ENCODE measurements around the gene SLC16A10. TPM values are rescaled to one million over a fixed set of nuclear protein-coding genes. Genes with fewer than 3 reads are reported as not detected.

SLC16A10 gene
- total and polyA plus RNA-seq, 2 of the 13 experiments (the other 11 are each of a cell fraction or from before 2014, with no cell fraction given) = 8.2 to 20.1 TPM

DNA sequence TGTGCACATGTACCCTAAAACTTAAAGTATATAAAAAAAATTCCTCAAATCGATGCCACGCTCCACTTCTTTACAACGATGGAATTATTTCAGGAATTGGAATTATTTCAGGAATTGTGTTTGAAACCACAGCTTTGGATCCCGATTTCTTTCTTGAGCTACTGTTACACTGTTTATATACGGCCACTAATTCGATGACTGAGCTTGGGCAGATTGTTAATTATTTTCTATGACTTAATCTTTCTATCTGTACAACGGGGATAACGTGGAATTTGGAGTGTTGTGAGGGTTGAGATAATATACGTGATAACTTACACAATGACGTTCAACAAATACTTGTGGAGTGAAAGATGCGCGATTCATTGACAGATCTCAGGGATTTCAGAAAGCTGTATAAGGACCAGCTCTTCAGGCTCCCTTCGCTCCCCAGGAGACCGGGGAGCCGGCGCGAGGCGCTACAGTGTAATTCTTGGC, 171.3 kb downstream of the SLC16A10 start (continued):
- TF ChIP-seq HNF1A (IDR thresholded peaks at IDR 0.05; ENCODE audit: low read depth) (0 out of 2 replicates have a peak, but pooled peaks have one; percentile 17), HNF1A (CRISPR knock-in tag; IDR thresholded peaks at IDR 0.05; ENCODE audit: borderline replicate concordance) (no peak), MED8 (CRISPR knock-in tag; IDR thresholded peaks at IDR 0.05; ENCODE audit: insufficient replicate concordance) (no peak), ZNF318 (CRISPR knock-in tag; IDR thresholded peaks at IDR 0.05) (no peak), HNF1B (CRISPR knock-in tag; IDR thresholded peaks at IDR 0.05) (no peak), ZNF782 (CRISPR knock-in tag; IDR thresholded peaks at IDR 0.05; ENCODE audit: borderline replicate concordance) (no peak), ZNF331 (CRISPR knock-in tag; IDR thresholded peaks at IDR 0.05) (no peak), CREB3 (CRISPR knock-in tag; IDR thresholded peaks at IDR 0.05) (no peak), ATF7 (IDR thresholded peaks at IDR 0.05) (0 out of 2 replicates have a peak, but pooled peaks have one; percentile 10), ATF7 (CRISPR knock-in tag; IDR thresholded peaks at IDR 0.05) (no peak), ZNF468 (CRISPR knock-in tag; IDR thresholded peaks at IDR 0.05) (no peak), TRAFD1 (CRISPR knock-in tag; IDR thresholded peaks at IDR 0.05; ENCODE audit: borderline replicate concordance) (no peak)
